Measurements from ENCODE around the gene NOL6.
"Not testable (repeated sequence)": the region's sequence is repeated elsewhere in the genome, so short reads cannot be mapped to it uniquely, and the experiment has no call there.

Gene NOL6

DNA sequence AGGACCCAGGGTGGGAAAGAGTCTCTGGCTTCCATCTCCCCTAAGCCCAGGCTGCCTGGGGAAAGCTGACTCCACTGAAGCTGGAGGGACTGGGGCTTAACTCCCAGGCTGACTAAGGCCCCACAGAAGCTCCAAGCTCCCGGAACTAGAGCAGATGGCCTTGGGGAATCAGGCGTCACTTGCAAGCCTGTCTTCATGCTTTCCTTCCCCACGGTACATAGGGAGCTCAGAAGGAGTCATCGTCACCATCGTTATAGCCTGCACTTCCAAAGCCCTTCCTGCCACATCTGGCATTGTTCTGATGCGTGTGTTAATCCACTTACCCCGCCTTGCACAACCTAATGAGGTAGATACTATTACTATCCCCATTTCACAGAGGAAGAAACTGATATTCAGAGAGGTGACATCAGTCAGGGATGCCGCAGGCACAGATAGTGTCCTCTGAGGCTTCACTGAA lies 37.9 kb downstream of the NOL6 start:
- no peak for DNase-seq (ENCODE audit: low read depth in 2 of 2)

DNA sequence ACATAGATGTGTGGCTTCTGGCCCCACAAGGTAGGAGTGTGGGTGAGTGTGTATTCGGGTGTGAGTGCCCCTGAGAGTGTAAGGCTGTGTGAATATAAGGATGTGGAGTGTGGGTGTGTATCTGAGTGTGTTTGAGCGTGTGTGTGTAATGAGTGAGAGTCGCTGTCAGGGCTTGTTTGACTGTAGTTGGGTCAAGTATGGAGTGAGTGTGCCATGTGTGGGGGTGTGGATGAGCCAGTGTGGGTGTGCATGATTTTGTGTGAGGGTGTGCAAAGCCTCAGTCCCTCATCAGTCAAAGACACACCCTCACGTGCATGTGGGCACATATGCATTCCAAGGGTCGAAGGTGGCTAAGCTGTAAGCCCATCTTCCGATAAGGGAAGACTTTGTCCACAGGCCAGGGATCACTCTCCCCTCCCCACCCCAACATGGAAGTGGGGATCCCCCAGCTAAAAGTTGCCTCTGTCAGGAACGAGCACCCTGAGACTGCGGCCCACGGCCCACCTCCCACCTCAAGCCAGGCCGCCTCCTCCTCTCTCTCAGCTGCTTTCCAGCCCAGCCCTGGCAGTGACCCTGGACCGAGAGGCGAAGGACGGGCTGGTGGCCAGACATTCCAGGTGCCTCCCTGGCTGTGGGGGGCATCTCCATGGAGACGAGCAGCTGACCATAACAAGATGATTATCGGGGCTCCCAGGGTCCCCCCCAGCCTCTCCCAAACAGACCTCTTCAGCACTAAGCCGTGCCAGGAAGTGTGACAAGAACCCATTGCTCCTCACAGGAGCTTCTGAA lies 39.2 kb downstream of the NOL6 start:
- no peak for DNase-seq (ENCODE audit: low read depth in 2 of 2)

DNA sequence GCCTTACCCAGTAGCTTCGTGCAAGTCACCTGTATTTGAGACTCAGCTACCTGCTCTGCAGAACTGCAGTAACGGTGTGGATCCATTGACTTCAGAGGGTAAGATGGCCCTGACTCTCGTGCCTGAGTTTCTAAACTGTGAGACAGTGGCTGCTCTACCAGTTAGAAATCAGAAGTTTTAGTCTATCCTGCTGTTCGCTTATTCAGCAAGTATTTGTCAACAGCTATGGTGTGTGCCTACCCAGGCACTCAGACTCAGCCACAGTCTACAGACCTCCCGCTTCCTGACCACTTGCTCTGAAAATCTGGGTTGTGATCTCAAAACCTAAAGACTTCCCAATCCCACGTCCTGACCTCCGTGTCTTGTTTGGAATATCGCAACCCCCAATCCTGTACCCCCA lies 39.9 kb downstream of the NOL6 start:
- no peak for DNase-seq (ENCODE audit: low read depth in 2 of 2)

DNA sequence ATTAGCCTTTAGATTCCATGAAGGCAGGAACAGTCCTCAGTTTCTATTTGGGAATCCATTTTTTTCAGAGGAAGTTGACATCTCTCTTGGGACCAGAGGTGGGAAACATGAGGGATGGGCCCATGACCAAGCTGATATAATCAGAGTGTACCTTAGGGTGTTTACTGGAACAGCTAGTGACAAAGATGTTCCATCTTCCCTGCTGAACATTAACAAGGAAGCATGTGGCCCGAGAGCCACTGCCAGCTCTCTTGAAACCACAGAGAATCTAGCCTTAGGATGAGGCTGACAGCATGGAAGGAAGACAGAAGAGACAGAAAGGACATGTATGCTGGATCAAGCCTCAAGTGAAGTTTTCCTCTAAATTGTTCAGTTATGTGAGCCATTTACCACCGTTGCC lies 42.3 kb downstream of the NOL6 start:
- DNase-seq (ENCODE audit: low read depth in 2 of 2), result no peak

DNA sequence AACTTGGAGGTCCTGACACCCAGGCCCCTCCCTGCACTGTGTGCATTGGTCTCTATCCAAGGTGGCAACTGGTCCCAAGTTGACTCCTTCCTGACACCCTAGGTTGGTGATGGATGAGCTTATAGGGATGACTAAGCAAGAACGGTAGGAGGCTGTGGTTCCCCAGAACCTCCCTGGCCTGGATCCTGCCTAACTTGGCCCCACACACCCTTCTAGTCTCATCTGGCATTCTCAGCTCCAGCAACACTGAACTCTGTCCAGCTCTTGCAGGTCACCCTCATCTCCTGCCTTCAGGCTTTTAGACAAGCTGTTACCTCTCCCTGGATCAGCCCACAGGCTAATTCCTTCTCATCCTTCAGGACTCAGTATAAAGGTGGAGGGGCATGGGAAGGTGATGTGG lies 42.8 kb downstream of the NOL6 start:
- no peak for DNase-seq (ENCODE audit: low read depth in 2 of 2)

DNA sequence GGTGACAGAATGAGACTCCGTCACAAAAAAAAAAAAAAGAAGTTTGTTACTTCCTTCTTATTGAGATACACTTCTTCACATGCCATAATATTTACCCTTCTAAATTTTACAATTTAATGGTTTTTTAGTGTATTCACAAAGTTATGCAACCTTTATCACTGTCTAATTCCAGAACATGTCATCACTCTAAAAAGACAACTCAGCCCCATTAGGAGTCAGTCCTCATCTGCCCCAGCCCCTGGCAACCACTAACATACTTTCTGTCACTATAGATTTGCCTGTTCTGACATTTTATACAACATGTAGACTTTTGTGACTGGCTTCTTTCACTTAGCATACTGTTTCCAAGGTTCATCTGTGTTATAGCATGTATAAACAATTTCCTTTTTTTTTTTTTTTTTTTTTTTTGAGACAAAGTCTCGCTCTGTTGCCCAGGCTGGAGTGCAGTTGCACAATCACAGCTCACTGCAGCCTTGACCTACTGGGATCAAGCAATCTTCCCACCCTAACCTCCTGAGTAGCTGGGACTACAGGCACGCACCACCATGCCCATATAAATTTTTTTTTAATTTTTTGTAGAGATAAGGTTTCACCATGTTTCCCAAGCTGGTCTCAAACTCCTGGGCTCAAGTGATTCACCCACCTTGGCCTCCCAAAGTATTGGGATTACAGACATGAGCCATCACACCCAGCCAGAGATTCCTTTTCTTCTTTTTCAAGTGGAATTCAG lies 44.3 kb downstream of the NOL6 start:
- no peak for DNase-seq (ENCODE audit: low read depth in 2 of 2)

DNA sequence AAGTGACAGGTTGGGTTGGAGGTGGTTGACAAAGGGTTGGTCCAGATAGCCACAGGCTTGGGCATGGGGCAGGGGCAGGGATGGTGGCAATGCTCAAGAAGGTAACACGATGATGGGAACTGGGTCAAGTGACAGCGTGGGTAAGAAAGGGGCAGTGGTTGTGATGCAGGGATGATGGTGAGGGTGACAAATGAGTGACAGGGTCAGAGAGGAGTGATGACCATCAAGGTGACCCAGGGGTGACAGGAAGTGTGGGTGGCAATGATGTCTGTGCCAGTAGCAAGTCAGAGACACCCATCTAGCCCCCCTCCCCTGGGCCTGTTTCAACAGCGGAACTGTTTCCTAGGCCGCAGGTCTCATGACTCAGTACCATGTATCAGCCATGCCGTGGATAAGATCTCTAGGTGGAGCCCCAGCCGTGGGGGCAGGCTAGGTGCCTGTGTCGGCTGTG lies 46.9 kb downstream of the NOL6 start:
- DNase-seq (ENCODE audit: low read depth in 2 of 2), result peak in 1 of 2 donors; percentile 14

DNA sequence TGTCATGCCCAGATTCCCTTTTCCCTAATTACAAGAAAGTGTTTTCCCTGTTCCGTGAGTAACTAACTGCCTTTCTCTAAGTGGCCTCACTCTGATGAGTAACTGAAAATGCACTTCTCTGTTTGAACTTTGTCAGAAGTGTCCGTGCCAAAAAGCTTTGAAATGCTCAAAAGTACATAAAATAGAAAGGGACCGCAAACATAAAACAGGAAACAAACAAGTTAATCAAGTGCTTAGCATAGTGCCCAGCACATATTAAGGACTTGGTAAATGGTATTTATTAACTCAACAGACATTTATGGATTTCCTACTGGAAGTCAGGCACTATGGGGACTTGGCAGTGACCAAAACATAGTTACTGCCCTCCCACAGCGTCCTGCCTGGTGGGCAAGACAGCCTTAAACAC lies 48.6 kb downstream of the NOL6 start:
- DNase-seq (ENCODE audit: low read depth in 2 of 2), result no peak

DNA sequence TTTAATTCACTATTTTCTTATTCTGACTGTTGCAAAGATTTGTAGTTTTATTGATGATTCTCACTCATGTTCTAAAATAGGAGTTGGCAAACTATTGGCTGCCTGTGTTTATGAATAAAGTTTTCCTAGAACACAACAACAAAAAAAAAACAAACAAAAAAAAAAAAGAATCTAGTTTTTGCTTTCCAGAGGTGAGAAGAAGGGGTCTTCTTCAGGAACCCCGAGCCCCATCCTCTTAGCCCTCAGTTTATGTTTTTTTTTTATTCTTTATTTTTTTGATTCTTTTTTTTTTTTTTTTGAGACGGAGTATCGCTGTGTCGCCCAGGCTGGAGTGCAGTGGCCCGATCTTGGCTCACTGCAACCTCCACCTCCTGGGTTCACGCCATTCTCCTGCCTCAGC lies 49.2 kb downstream of the NOL6 start:
- DNase-seq (ENCODE audit: low read depth in 2 of 2), result not testable (repeated sequence)

DNA sequence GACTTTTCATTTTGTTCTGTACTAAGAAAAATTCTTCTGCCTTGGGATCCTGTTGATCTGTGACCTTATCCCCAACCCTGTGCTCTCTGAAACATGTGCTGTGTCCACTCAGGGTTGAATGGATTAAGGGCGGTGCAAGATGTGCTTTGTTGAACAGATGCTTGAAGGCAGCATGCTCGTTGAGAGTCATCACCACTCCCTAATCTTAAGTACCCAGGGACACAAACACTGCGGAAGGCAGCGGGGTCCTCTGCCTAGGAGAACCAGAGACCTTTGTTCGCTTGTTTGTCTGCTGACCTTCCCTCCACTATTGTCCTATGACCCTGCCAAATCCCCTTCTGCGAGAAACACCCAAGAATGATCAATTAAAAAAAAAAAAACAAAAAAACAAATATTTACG lies 49.7 kb downstream of the NOL6 start:
- not testable (repeated sequence) for DNase-seq (ENCODE audit: low read depth in 2 of 2)

DNA sequence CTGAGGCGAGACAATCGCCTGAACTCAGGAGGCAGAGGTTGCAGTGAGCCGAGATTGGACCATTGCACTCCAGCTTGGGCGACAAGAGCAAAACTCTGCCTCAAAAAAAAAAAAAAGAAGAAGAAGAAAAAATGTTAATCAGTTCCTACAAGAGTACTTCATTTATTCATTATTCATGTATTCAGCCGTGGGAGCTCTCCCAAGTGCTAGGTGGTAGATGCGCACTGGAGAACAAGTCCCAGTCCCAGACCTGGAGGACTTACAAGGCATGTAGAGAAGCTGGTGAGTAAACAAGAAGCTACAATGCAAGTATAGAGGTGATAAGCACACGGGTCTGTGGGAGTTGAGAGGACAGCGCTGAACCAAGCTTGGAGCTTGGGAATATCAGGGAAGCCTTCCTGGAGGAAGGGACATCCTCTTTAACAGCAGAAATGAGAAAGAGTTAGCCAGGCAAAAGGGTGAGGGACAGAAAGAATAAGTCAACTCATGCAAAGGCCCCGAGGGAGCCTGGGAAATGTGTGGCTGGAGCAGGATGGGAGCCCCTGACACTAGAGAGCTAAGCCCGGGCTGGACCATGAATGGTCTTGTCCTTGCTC lies 53.9 kb downstream of the NOL6 start:
- no peak for DNase-seq (ENCODE audit: low read depth in 2 of 2)

DNA sequence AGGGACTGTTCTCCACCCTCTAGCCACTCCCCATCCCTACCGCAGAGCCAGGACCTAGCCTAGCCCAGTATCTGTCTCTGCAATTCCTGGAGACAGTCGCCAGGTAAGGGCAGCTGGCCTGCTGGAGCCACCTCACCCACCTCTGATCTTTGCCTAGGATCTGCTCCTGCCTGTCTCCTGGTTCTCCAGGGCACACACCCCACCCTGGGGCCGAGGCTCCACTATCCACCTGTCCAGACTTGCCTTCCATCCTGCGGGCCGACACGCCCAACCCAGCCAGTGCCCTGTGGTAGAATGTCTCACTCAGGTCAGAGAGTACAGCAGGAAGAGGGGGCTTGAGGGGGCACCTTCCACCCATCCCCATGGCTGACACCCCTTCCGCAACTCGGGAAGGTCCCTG lies 55.6 kb downstream of the NOL6 start:
- no peak for DNase-seq (ENCODE audit: low read depth in 2 of 2)

DNA sequence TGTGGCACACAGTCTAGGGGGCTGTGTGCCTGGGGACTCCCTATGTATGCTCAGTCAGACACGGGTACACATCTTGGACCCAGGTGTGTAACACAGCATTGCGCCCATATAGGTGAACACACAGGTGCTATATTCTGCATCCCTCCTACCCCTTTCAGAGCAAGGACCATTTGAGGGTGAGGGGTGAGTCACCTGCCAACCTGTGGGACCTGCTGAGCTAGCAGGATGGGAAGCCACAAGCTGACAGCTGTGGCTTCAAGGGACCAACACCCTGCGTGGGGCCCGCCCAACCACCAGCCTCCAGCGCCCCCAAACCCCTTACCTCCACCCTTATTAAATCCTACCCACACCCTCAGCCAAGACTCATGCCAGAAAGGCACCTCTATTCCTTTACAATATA lies 56.7 kb downstream of the NOL6 start:
- peak in 1 of 2 donors; percentile 12 for DNase-seq (ENCODE audit: low read depth in 2 of 2)

DNA sequence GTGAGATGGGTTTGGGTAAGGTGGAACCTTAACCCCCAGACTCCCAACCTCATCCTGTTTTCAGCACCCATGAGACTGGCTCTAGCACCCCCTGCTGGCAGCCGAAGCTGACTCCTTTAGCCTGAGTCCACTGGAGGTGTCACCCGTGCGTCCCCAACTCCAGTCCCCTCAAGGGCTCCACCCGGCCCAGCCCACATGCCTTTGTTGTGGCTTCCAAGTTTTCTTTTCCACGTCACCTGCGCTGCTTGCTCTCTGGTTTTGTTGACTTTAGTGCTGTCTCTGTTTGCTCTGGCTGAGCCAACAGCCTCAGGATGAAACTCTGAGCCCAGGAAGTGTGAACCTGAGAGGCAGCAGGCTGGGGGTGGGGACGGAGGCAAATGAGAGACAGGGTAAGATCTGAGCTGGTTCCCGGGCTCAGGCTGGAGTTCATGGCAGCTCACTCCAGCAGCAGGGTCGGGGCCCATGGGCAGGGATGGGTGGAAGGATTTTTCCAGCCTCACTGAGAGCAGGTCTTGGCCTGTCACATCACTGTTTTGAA lies 58.2 kb downstream of the NOL6 start:
- peak; percentile 76 to 85 for DNase-seq (ENCODE audit: low read depth in 2 of 2)

DNA sequence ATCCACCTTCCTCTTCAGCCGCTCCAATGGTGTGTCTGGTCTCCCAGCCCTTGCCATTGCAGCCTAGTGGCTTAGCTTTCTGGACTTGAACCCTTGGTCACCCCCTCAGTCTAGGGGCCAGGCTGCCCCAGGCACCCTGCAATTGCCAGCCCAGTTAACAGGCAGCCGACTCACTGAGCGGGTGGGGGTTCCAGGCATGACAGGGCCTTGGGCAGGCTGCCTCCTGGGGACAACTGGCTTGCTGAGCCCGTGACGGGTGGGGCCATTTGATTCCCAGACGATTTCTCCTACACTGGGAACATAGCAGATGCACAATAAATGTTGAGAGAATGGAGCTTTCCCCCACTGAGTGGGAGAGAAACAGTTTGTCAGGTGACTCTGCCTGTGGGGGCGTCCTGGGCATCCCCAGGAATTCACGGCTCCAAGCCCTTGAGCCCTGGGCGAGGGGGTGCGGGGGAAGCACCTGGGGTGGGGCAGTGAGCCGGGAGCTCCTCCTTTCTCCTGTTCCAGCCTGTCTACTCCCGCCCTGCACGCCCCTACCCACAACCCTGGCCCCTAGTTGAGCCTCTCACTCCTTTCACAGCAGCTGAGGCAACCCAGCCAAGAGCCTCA lies 58.7 kb downstream of the NOL6 start:
- DNase-seq (ENCODE audit: low read depth in 2 of 2), result no peak

DNA sequence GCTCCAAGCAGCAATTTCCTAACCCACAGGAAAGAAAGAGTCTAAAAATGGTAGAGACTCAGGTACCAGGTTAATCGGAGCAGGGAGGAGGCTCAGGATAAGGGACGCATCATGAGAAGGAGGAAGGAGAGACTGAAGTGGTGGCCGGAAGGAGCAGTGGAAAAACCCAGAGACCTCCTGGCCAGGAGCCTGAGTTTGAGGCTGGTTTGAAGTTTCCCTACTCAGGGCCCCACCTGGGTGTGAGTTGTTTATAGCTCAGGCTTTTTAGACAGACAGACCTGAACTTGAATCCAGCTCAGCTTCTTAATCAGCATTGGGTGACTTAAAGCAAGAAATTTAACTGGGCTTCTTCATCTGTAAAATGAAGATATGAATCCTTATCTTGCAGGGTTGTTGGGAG lies 59.5 kb downstream of the NOL6 start:
- DNase-seq (ENCODE audit: low read depth in 2 of 2), result no peak

Data from stimulated activated CD8-positive, alpha-beta memory T cell treated with anti-CD3 and anti-CD28 coated beads, Interleukin-15, amount 100 ng/mL, for 48 hours (primary cell).